Gastroesophageal sphincter (tissue), 4 donors: Measurements from ENCODE around the gene SENP8. TPM values are rescaled to one million over a fixed set of nuclear protein-coding genes. Genes with fewer than 3 reads are reported as not detected.
"Not testable (repeated sequence)": the region's sequence is repeated elsewhere in the genome, so short reads cannot be mapped to it uniquely, and the experiment has no call there.

Experiments used
- ATAC-seq: fragments of 150-250 bp; one replicate; pipeline ENCODE4 v1.9.1; 2016; ENCODE audit warnings: mild to moderate bottlenecking, moderate library complexity
- H3K27ac ChIP-seq, 4 donors: fragments of 200-600 bp; sonication (generic) in 3 of 4; 1 replicate in 3 of 4; 2 replicates in 1 of 4; pipeline ENCODE4 v1.5.1; 2016 to 2019
- H3K27me3 ChIP-seq: fragments of 200-600 bp; sonication (generic); one replicate; pipeline ENCODE4 v1.5.1; 2019
- H3K36me3 ChIP-seq, 2 donors: fragments of 200-600 bp; sonication (generic); one replicate each; pipeline ENCODE4 v1.5.1; 2019; ENCODE audit warnings: control low read depth in 1 of 2
- H3K4me1 ChIP-seq, 3 donors: fragments of 200-600 bp; sonication (generic); 1 replicate in 2 of 3; 2 replicates in 1 of 3; pipeline ENCODE4 v1.5.1; 2016 to 2019; ENCODE audit warnings: control low read depth in 2 of 3
- H3K4me3 ChIP-seq, 2 donors: fragments of 200-600 bp; sonication (generic); one replicate each; pipeline ENCODE4 v1.5.1; 2019; ENCODE audit warnings: mild to moderate bottlenecking in 1 of 2, moderate library complexity in 1 of 2
- H3K9me3 ChIP-seq, 3 donors: fragments of 200-600 bp; sonication (generic); one replicate each; pipeline ENCODE4 v1.5.1; 2017 to 2019; ENCODE audit warnings: control low read depth in 2 of 3
- CTCF ChIP-seq, 4 experiments: fragments of 200-600 bp in 2 of 4; fragments of 450-650 bp in 2 of 4; sonication (generic) in 1 of 4; IDR thresholded peaks; one replicate each; pipeline ENCODE4 v1.5.1; 2017 to 2019; ENCODE audit warnings: antibody characterized with exemption in 4 of 4, mild to moderate bottlenecking in 2 of 4, moderate library complexity in 2 of 4
- EP300 ChIP-seq: sonication (generic); formaldehyde crosslinking; IDR thresholded peaks from one replicate; pipeline ENCODE4 v1.6.1; 2017; ENCODE audit warnings: antibody characterized with exemption, mild to moderate bottlenecking
- POLR2A ChIP-seq, 2 donors: fragments of 450-650 bp; IDR thresholded peaks; one replicate each; pipeline ENCODE4 v1.6.1; 2017; ENCODE audit warnings: antibody characterized with exemption in 2 of 2, mild to moderate bottlenecking in 2 of 2, moderate library complexity in 1 of 2
- POLR2AphosphoS5 ChIP-seq: sonication (generic); formaldehyde crosslinking; IDR thresholded peaks from one replicate; pipeline ENCODE4 v1.6.1; 2017; ENCODE audit warnings: antibody characterized with exemption
- WGBS, 2 donors: methylation state at CpG; one replicate each; pipeline ENCODE4 v1.1.5; 2018; ENCODE audit warnings: low coverage in 1 of 2; 5-methylcytosine and 5-hydroxymethylcytosine counted together
- total RNA-seq, 4 donors: library from RNA; depleted of rRNA; stranded (reverse); fragments of >200 nt; gene quantifications; one replicate each; pipeline ENCODE4 v1.1.0, GENCODE V29; 2016

SENP8 gene
- total RNA-seq = 1 to 10 TPM in 3 of 4 donors, under 1 TPM in 1; 0.92 to 2.8 (median 2.1) TPM

GRCh38 chr15:72118017-72118978 lies at the start of gene SENP8, which contains the start of gene MYO9A:
TSS of gene SENP8 (plus strand) at chr15:72118403. CDS start at chr15:72139624, 21,221 bp downstream.
TSS of gene MYO9A (minus strand) at chr15:72118150. CDS start at chr15:72046563, 71,587 bp downstream.
- H3K27me3 ChIP-seq = no peaks in the 10 kb centered on the region
- 0 to 3% methylated on average over 10 to 15 of the region's 69 CpGs for WGBS, 2 donors
- ATAC-seq = peak; percentile 90
- TF ChIP-seq EP300 (no peak), POLR2AphosphoS5 (peak; percentile 76), CTCF (IDR thresholded peaks at IDR 0.05) (peak in 2 of 4 experiments; percentile 24 to 53), POLR2A (IDR thresholded peaks at IDR 0.05) (peak in 1 of 2 donors; percentile 32)
- H3K9me3 ChIP-seq = no peaks in the 10 kb centered on the region
- no peaks in the 10 kb centered on the region for H3K36me3 ChIP-seq
- peak within 1 kb of the TSS; percentile 50 to 72 for H3K4me3 ChIP-seq
- H3K4me1 ChIP-seq = peaks cover 0 to 43% (median 8%) of the 10 kb centered on the region in 3 donors
- peak within 1 kb of the TSS; percentile 64 to 97 (median 93) for H3K27ac ChIP-seq

DNA sequence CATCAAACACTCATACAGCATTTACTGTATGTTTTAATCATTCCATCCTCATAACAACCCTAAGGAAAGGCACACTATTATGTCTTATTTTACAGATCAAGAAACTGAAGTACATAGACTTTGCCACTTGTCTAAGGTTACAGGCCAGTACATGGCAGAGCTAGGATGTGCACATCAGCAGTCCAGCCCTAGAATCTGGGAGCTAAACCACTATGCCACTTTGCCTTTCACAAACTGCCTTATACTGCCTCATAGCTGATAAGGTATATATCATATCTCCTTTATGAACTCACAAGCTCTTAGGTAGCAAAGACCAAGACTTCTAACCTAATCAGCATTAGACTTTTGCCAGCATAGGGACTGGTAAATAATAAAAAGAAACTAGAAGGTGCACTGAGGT lies 49.3 kb upstream of the SENP8 start:
- TF ChIP-seq CTCF (IDR thresholded peaks at IDR 0.05) = no peak
- no peak for TF ChIP-seq EP300
- no peak for TF ChIP-seq POLR2AphosphoS5
- no peak for TF ChIP-seq POLR2A (IDR thresholded peaks at IDR 0.05)
- Histone ChIP-seq H3K4me3 (no peak overlapping the region), H3K9me3 (no peaks in the 10 kb centered on the region), H3K36me3 (no peaks in the 10 kb centered on the region), H3K27ac (no peak overlapping the region), H3K27me3 (no peaks in the 10 kb centered on the region), H3K4me1 (peaks cover 0 to 25% (median 0%) of the 10 kb centered on the region in 3 donors)
- no peak for ATAC-seq

DNA sequence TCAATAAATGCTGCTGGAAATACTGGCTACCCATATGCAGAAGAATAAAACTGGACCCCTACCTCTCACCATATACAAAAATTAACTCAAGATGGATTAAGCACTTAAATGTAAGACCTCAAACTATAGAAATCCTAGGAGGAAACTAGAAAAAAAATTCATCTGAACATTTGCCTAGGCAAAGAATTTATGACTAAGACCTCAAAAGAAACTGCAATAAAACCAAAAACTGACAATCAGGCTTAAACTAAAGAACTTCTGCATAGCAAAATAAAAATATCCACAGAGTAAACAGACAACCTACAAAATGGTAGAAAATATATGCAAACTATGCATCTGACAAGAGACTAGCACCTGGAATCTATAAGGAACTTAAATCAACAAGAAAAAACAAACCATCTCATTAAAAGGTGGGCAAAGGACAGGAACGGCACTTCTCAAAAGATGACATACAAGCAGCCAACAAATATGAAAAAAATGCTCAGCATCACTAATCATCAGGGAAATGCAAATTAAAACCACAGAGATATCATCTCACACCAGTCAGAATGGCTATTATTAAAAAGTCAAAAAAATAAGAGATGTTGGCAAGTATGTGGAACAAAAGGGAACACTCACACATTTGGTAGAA lies 47.3 kb upstream of the SENP8 start:
- no peak for ATAC-seq
- TF ChIP-seq EP300 (no peak), CTCF (IDR thresholded peaks at IDR 0.05) (no peak), POLR2AphosphoS5 (no peak), POLR2A (IDR thresholded peaks at IDR 0.05) (no peak)
- Histone ChIP-seq H3K36me3 (no peaks in the 10 kb centered on the region), H3K27ac (no peak overlapping the region), H3K4me1 (peaks cover 0 to 39% (median 0%) of the 10 kb centered on the region in 3 donors), H3K27me3 (no peaks in the 10 kb centered on the region), H3K9me3 (no peaks in the 10 kb centered on the region), H3K4me3 (no peak overlapping the region)
- 62 to 89% methylated on average over 1 of the region's 1 CpG for WGBS, 2 donors

- 84 to 92% methylated on average over 7 to 8 of the region's 8 CpGs for WGBS, 2 donors
- H3K4me1 ChIP-seq = peaks cover 0 to 39% (median 0%) of the 10 kb centered on the region in 3 donors
- H3K27ac ChIP-seq, H3K9me3 ChIP-seq, ATAC-seq, H3K27me3 ChIP-seq, H3K4me3 ChIP-seq, H3K36me3 ChIP-seq: not testable (repeated sequence)
These were observed 46.8 kb upstream of the SENP8 start for GRCh38 chr15:72071448-72071825.

- Histone ChIP-seq H3K27me3 (no peaks in the 10 kb centered on the region), H3K27ac (no peak overlapping the region), H3K4me3 (no peak overlapping the region), H3K9me3 (no peaks in the 10 kb centered on the region), H3K4me1 (peaks cover 0 to 29% (median 0%) of the 10 kb centered on the region in 3 donors), H3K36me3 (no peaks in the 10 kb centered on the region)
- 58 to 65% methylated on average over 4 of the region's 5 CpGs for WGBS, 2 donors
- no peak for ATAC-seq
- TF ChIP-seq EP300 = no peak
- no peak for TF ChIP-seq CTCF (IDR thresholded peaks at IDR 0.05)
- no peak for TF ChIP-seq POLR2AphosphoS5
- TF ChIP-seq POLR2A (IDR thresholded peaks at IDR 0.05) = no peak
These were observed 43.7 kb upstream of the SENP8 start for GRCh38 chr15:72074335-72075060.
